ENCODE results near the gene PRUNE2.
A peak's percentile ranks its signal among the peaks of the same experiment; 100 is the strongest.

Gene PRUNE2

GRCh38 chr9:76619640-76620039 is 286.3 kb downstream of the PRUNE2 start:
- DNase-seq, result no peak

GRCh38 chr9:76619197-76619596 is 286.7 kb downstream of the PRUNE2 start:
- no peak for DNase-seq

- peak; percentile 30 for DNase-seq
Measured at GRCh38 chr9:76618762-76619161, 287.2 kb downstream of the PRUNE2 start.

- DNase-seq, result no peak
Measured at GRCh38 chr9:76617497-76618175, 288.3 kb downstream of the PRUNE2 start.

GRCh38 chr9:76616780-76617179 is 289.1 kb downstream of the PRUNE2 start:
- DNase-seq, result no peak

- no peak for DNase-seq
Measured at GRCh38 chr9:76615177-76615603, 290.7 kb downstream of the PRUNE2 start.

GRCh38 chr9:76613974-76614373 is 291.9 kb downstream of the PRUNE2 start:
- DNase-seq, result no peak

GRCh38 chr9:76613150-76613781 is 292.6 kb downstream of the PRUNE2 start:
- DNase-seq, result no peak

GRCh38 chr9:76610011-76610352 is 295.9 kb downstream of the PRUNE2 start:
- DNase-seq, result peak; percentile 35

GRCh38 chr9:76609285-76610010 is 296.5 kb downstream of the PRUNE2 start:
- DNase-seq, result no peak

- no peak for DNase-seq
Measured at GRCh38 chr9:76608575-76609273, 297.2 kb downstream of the PRUNE2 start.

- no peak for DNase-seq
Measured at GRCh38 chr9:76607730-76608436, 298.0 kb downstream of the PRUNE2 start.

- no peak for DNase-seq
Measured at GRCh38 chr9:76605321-76605900, 300.5 kb downstream of the PRUNE2 start.

GRCh38 chr9:76603931-76604570 is 301.9 kb downstream of the PRUNE2 start:
- DNase-seq, result no peak

GRCh38 chr9:76603448-76603895 is 302.4 kb downstream of the PRUNE2 start:
- DNase-seq, result peak; percentile 52

- no peak for DNase-seq
Measured at GRCh38 chr9:76602199-76602598, 303.7 kb downstream of the PRUNE2 start.

GRCh38 chr9:76600007-76600615 is 305.8 kb downstream of the PRUNE2 start:
- no peak for DNase-seq

GRCh38 chr9:76598981-76599380 is 306.9 kb downstream of the PRUNE2 start:
- no peak for DNase-seq

- peak; percentile 32 for DNase-seq
Measured at GRCh38 chr9:76595645-76596044, 310.3 kb downstream of the PRUNE2 start.

- DNase-seq, result no peak
Measured at GRCh38 chr9:76594764-76595424, 311.0 kb downstream of the PRUNE2 start.
